ENCODE results near the gene WWP2.

WWP2 gene

DNA sequence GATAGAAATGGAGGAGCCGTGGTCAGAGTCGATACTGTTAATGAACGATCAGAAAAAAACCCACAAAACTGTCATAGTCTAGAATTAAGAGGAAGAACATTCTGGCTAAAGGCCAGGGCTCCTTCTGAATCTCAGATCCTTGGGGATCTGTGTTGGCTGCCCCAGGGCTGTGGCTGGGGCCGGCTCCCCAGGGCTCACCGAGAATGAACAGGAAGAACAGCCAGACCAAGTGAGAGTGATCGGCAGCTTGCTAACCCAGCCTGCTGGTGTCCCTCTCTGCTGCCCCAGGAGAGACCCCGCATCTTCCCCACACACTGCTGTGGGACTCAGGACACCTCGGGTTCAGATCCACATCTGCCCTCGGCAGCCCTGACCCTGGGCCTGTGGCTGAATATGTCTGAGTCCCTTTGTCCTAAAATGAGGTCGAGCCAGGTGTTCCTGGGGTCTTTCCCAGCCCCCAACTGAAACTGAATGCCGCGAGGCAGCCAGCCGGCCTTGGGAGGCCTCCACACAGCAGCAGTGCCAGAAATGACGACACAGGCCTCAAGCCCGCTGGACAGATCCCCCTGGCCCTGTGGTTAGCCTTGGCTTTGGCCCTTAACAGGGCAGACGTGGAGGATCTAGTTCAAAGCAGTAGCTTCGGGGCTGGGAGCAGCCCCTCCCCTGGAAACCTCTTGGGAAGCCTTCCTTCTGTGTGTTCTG, 165.1 kb downstream of the WWP2 start:
- no peak for DNase-seq (ENCODE audit: low spot score)

DNA sequence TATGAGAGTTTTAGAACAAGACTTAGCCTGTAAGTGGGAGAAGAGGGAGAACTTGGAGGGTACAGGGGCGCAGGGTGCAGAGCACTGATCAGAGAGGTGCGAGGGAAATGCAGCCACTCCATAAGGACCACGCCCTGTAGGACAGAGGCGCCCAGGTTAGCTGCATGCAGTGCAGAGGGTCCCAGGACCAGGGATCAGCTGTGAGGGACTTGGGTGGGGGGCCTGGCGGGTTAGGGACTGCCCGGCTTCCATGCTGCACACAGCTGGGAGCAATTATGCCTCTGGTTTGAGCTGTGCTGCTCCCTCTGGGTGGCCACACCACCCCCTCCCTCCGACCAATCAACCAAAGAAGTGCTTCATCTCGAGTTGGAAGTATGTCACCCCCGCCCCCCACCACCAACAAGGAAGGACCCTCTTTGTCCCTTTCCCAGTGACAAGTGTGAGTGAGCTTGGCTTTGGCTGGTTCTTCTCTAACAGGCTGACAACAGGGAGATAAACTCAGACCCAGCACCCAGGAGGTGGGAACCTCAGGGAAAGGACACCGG, 166.8 kb downstream of the WWP2 start:
- no peak for DNase-seq (ENCODE audit: low spot score)

DNA sequence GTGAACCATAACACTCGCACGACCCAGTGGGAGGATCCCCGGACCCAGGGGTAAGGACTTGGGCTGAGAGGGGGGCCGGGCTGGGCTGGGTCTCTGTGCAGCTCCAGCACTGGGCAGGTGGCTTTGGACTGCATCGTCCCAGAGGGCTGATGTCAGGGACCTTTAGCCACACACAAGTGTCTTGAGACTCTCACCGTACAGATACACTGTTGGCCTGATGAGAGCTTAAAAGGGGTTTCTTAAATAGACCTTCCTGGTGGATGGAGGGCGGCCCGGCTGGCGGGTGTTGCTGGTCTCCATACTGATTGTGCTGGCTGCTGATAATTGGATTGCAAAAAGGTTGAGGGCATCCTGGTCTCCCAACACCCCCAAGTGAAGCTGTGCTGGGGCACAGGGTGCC, 167.3 kb downstream of the WWP2 start:
- DNase-seq (ENCODE audit: low spot score), result no peak

DNA sequence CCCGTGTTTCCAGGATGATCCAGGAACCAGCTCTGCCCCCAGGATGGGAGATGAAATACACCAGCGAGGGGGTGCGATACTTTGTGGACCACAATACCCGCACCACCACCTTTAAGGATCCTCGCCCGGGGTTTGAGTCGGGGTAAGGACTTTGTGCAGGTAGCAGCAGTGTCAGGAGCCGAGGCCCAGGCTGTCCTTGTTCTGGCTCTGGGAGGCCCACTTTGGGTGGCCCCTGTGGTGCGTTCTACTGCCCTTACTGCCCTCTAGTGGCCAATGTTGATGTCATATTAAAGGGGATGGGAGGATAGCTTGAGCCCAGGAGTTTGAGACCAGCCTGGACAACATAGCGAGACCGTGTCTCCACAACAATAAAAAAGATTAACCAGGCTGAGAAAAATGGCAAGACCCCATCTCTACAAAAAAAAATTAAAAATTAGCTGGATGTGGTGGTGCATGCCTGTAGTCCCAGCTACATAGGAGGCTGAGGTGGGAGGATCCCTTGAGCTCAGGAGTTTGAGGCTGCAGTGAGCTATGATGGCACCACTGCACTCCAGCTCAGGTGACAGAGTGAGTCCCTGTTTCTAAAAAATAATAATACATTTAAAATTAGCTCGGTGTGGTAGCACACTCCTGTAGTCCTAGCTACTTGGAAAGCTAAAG, 168.1 kb downstream of the WWP2 start:
- DNase-seq (ENCODE audit: low spot score), result peak; percentile 90

DNA sequence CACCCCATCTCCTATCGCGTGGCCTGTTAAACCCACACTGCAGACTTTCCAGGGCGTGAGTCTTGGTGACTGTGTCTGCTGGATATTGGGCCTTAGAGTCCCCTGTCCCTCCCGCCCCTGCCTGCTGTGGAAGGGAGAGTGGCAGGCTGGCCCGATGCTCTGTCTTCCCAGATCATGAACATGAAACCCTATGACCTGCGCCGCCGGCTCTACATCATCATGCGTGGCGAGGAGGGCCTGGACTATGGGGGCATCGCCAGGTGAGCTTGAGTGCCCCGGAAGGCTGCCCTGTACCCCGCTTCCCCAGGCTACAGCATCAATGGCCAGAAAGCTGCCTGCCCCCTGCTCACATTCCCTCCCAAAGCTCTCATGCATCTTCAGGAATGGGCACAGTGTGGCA, 169.5 kb downstream of the WWP2 start:
- no peak for DNase-seq (ENCODE audit: low spot score)

DNA sequence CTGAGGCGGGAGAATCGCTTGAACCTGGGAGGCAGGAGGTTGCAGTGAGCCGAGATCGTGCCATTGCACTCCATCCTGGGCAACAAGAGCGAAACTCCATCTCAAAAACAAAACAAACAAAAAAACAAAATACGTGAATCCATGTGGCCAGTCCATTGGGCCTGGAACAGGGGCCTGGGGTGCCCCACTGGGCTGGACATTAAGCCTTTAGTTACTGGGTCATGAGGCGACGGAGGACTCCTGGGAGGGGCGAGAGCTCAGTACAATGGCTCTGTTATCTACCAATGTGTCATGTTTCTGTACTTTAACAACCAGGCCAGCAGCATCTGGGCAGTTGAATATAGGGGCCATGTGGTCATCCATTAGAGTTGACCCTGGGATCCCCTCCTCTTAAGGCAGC, 170.1 kb downstream of the WWP2 start:
- no peak for DNase-seq (ENCODE audit: low spot score)

DNA sequence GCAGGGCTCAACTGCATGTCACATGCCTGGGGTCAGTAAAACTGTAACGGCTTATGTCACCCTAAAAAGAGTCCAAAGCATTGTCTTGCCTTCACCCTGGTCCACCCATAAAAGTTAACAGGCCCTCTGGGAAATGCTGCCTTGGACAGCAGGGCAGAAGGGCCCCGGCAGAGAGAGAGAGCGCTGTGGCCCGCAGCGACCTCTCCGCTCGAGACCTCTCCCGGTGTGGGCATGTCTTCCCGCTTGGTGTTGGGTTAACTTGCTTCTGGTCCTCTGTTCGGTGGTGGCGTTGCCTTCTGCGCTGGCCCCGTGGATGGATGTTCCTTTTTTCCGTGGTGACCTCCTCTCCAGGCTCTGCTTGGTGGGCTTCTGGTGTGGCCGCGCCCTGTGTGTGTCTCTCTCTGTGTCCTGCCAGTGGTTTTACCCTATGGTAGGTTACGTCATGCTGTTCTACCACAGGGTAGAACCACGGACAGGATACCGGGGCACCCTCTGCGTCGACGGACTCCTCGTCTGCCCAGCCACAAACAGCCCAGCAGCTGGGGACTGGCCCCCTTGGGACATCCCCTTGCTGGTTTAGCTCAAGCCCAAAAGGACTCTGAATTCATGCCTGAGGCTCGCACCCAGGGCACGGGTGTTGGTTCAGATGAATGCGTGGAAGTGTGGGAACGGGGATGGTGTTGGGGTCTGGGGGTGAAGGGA, 170.7 kb downstream of the WWP2 start:
- no peak for DNase-seq (ENCODE audit: low spot score)

DNA sequence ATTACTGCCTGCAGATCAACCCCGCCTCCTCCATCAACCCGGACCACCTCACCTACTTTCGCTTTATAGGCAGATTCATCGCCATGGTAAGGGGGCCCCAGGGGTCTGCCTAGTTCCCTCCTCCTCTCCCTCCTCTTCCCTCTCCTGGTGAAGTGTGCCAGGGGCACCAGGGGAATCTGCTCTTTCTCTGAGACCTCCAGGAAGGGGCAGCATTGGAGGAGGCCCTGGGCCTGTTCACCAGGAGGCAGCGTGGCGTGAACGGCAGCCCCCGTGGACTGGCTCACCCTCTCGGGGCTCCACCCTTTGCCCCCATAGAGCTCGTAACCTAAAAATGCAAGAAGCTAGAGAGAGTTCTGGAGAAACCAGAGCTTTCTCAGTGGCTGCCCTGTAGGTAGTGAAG, 171.9 kb downstream of the WWP2 start:
- DNase-seq (ENCODE audit: low spot score), result no peak

DNA sequence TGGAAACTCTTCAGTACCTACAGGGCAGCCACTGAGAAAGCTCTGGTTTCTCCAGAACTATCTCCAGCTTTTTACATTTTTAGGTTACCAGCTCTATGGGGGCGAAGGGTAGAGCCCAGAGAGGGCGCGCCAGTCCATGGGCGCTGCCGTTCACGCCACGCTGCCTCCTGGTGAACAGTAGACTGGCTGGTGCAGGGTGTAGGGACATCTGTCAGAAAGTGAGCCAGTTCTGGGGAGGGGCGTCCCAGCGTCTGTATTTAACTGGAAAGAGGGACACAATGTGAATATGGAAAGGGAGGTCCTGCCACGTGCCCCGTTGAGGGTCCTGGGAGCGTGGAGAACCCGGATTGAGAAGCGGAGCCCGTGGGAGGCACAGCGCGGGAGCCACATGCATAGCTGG, 172.6 kb downstream of the WWP2 start:
- DNase-seq (ENCODE audit: low spot score), result no peak

DNA sequence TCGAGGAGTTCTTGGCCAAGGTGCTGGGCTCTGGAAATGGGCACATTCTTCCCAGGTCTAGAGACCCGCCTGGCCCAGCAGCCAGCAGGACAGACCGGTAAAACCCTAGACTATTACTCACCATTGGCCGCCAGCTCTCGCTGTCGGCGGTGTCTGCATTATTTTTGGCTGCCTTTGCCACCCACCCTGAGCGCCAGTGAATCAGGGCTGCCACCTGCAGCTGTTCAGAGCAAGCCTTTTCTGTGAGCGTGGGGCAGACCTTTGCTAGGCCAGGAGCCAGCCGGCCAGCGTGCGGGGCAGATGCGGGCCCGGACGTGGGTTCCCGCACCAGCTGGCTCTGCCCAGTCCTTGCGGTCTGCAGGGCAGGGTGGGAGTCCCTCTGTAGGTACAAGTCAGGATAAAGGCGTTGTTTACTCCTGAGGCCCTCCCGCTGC, 173.2 kb downstream of the WWP2 start:
- no peak for DNase-seq (ENCODE audit: low spot score)

DNA sequence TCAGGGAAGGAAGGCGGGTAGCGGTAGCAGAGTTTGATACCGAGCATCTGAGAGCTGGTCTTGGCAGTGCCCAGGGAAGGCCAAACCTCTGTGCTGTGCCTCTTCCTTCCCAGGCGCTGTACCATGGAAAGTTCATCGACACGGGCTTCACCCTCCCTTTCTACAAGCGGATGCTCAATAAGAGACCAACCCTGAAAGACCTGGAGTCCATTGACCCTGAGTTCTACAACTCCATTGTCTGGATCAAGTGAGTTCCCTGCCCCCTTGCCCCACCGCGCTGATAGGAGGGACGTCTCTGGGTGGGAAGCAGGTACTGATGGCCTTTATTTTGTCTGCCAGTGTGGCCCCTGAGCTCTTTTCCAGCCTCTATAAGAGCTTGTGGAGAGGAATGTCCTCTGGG, 173.6 kb downstream of the WWP2 start:
- DNase-seq (ENCODE audit: low spot score), result no peak

DNA sequence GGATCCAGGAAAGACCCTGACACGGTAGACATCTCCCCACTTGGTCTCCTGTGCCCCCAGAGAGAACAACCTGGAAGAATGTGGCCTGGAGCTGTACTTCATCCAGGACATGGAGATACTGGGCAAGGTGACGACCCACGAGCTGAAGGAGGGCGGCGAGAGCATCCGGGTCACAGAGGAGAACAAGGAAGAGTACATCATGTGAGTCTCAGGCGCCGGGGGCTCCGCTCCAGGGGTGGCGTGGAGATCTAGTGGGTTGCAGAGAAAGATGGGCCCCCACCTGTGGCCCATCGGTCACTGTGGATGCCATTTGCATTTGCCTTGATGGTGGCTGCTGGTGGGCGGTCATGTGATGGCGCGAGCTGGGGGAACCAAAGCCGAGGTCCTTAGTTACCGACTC, 174.1 kb downstream of the WWP2 start:
- no peak for DNase-seq (ENCODE audit: low spot score)

DNA sequence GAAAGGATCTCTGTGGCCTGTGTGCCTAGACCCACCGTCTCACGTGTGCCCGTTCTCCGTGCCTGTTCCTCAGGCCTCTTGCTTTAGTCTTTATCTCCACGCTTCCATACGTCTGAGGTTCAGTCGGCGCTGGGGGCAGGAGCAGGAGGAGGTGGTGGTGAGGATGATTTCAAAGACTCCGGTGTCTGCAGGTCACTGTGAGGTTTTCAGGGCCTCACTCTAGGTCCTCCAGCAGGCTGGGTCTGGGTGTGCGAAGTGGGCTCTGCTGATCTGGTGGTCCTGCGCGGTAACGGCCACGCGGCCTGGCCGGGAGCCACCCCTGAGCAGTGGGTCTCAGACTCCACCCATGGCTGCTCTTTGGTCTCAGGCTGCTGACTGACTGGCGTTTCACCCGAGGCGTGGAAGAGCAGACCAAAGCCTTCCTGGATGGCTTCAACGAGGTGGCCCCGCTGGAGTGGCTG, 174.6 kb downstream of the WWP2 start:
- DNase-seq (ENCODE audit: low spot score), result no peak

DNA sequence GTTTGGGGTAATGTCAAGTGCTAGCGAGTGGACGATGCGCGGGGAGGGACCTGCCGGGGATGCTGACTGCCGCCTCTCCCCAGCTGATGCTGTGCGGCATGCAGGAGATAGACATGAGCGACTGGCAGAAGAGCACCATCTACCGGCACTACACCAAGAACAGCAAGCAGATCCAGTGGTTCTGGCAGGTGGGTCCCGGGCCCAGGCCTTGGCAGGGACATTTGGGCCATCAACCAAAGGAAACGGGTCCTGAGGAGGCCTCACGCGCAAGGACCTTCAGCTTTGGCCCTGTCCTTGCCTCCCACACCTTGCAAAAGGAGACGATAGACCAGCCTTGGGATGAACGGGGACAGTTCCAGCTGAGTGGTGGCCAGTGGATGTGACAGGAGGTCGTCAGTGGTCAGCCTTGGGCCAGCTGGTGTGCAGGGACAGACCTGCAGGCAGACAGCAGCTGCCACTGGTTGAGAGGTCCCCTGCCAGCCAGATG, 175.4 kb downstream of the WWP2 start:
- DNase-seq (ENCODE audit: low spot score), result peak; percentile 45

DNA sequence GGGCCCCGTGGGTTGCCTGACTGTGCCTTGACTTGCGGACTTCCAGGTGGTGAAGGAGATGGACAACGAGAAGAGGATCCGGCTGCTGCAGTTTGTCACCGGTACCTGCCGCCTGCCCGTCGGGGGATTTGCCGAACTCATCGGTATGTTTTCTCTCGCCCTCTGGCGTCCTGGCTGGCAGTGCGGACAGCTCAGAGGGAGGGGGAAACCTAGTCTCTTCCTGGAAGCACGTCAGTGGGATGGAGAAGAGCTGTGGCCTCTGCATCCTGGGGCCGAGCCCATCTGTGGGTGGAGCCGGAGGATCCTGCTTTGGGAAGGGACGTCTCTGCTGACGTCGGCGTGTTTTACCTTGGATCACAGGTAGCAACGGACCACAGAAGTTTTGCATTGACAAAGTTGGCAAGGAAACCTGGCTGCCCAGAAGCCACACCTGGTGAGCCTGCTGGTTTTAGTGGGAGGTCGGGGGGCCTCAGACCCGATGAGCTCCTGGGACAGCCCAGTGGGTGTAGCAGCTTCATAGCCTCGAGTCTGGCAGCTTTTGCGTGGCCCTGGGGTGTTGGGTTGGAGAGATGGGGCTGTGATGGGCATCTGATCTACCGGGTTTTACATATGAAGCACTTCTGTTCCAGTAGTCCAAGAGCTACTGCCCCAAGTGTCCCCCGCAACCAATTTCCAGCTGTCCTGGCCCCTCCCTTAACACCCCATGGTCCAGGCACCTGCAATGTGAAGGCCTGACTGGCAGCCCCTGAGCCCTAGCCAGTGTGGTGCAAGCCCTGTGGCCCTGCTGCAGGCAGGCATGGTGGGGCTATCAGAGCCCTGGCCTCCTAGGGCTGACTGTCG, 177.1 kb downstream of the WWP2 start:
- no peak for DNase-seq (ENCODE audit: low spot score)

DNA sequence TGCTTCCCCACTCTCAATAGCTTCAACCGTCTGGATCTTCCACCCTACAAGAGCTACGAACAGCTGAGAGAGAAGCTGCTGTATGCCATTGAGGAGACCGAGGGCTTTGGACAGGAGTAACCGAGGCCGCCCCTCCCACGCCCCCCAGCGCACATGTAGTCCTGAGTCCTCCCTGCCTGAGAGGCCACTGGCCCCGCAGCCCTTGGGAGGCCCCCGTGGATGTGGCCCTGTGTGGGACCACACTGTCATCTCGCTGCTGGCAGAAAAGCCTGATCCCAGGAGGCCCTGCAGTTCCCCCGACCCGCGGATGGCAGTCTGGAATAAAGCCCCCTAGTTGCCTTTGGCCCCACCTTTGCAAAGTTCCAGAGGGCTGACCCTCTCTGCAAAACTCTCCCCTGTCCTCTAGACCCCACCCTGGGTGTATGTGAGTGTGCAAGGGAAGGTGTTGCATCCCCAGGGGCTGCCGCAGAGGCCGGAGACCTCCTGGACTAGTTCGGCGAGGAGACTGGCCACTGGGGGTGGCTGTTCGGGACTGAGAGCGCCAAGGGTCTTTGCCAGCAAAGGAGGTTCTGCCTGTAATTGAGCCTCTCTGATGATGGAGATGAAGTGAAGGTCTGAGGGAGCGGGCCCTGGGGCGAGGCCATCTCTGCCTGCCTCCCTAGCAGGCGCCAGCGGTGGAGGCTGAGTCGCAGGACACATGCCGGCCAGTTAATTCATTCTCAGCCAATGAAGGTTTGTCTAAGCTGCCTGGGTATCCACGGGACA, 177.9 kb downstream of the WWP2 start:
- DNase-seq (ENCODE audit: low spot score), result no peak

DNA sequence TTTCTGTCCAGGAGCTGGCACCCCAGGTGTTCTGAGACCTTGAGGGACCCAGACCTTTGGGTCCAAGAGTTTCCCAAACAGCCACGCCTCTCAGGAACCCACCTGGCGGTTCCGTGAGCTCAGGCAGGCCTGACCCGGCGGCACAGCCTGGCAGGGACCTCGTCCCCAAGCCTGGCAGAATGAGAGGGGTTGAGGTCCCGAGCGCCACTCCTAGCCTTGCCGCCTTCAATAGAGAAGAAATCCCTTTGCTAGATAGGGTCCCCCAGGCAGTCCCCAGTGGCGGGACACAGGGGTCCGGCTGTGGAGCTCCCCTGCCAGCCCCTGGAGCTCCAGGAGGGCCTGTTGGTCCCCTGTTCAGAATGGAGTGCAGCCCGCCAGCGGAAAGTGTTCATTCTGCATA, 178.5 kb downstream of the WWP2 start:
- no peak for DNase-seq (ENCODE audit: low spot score)

DNA sequence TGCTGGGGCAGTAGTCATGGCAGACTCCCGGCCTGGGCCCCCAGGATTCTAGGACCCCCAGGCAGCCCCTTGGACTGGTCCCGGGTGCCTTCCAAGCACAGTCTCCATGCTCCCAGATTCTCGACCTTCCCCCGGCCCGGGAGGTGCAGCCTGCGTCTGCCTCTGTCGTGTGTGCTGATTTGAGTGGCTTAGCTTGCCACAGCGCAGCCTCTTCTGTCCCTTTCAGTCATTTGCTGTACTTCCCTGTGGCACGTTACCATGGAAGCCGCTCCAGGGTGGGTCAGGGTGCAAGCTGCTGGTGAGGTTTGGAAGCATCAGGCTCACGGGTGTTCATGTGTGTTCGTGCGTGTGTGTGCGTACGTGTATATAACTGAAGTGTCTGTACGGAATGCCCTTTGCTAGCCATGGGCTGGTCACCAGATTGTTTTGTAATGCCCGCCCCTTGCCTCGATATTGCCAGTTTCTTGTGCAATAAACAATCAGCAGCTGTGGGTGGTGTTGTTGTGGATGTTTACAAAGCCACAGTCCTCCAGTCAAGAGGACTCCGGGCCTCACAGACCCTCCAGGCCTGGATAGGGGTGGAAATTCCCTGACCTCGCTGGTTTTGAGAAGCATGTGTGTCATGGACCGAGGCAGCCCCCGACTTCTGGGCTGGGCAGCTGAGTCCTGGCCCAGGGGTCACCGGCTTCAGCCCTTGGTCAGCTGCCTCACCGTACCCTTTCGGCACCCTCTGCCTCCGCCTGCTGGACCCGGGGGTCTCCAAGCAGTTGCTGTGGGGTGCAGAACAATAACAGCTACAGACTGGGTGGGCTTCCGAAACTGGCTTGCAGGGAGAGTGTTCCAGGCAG, 179.3 kb downstream of the WWP2 start:
- DNase-seq (ENCODE audit: low spot score), result no peak

DNA sequence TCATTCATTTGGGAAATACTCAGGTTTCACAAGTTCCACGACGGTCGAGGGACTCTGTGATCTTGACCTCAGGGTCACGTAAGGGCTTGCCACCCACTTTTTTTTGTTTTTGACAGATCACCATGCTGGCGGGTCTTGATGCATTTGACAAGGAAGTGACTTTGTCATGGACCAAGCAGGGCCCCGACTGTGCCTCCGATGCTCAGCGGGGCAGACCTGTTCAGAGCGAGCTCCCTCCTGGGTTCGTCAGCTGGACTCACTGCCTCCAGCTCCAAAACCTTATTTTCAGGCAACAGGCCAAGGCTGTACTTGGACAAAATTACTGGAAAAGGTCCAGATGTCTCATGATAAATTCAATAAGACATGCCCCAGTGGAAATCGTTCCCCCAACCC, 180.0 kb downstream of the WWP2 start:
- no peak for DNase-seq (ENCODE audit: low spot score)

DNA sequence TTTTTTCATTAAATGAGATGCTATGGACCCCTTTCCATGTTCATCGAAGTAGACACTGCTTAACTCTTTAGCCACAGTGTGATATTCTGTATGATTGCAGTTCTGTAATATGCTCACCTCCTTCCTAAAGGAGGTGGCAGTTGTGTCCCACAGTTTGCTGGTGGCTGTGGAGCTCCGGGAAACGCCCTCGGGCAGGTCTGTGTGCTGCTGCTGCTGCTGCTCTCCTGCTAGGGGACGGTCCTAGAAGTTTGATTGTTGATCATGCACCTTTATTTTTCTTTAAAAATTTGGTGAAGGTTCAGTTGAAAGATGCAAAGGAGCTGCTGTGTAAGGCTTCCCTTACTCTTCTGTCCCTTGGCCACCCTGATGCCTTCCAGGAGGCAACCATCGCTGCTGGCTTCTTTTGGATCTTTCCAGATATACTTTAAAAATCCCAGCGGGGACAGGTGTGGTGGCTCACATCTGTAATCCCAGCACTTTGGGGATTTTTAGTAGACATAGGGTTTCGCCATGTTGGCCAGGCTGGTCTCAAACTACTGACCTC, 180.6 kb downstream of the WWP2 start:
- DNase-seq (ENCODE audit: low spot score), result no peak
